CD4-positive, CD25-positive, alpha-beta regulatory T cell (primary cell): ENCODE measurements around the gene NNMT. TPM values are rescaled to one million over a fixed set of nuclear protein-coding genes. Genes with fewer than 3 reads are reported as not detected.
A peak's percentile ranks its signal among the peaks of the same experiment; 100 is the strongest.

Experiments
- ATAC-seq, 2 donors: fragments of 150-1000 bp; cut with Tn5 transposase; one replicate each; pipeline ENCODE4 v1.10.0; 2021; ENCODE audit warnings: low read depth in 2 of 2, moderate number of reproducible peaks in 2 of 2, moderate library complexity in 1 of 2
- DNase-seq, 3 donors: peaks; one replicate each; pipeline versions ENCODE4 v3.0.0 to v3.0.0-alpha.2; 2012 to 2022; ENCODE audit warnings: mixed read lengths in 1 of 3
- H3K27ac ChIP-seq: one replicate; pipeline ENCODE4 v1.7.0; 2013; ENCODE audit warnings: mild to moderate bottlenecking, low read length; ENCODE audit not compliant: insufficient read depth, poor library complexity, severe bottlenecking
- H3K27me3 ChIP-seq: one replicate; pipeline ENCODE4 v1.7.0; 2013; ENCODE audit warnings: low read length; ENCODE audit not compliant: control insufficient read depth, insufficient read depth
- H3K36me3 ChIP-seq: one replicate; pipeline ENCODE4 v1.7.0; 2013; ENCODE audit warnings: mild to moderate bottlenecking, low read length, moderate library complexity; ENCODE audit not compliant: control insufficient read depth, insufficient read depth
- H3K4me1 ChIP-seq: 2 replicates; pipeline ENCODE4 v1.7.0; 2013; ENCODE audit warnings: mild to moderate bottlenecking, low read length; ENCODE audit not compliant: insufficient read depth, control insufficient read depth, poor library complexity, severe bottlenecking
- H3K4me3 ChIP-seq: one replicate; pipeline ENCODE4 v1.7.0; 2013; ENCODE audit warnings: low read depth, mild to moderate bottlenecking, low read length, moderate library complexity
- H3K9me3 ChIP-seq, 2 experiments: 1 replicate in 1 of 2; 2 replicates in 1 of 2; pipeline ENCODE4 v1.7.0; 2013; ENCODE audit warnings: low read length in 2 of 2, mild to moderate bottlenecking in 1 of 2, moderate library complexity in 1 of 2; ENCODE audit not compliant: control insufficient read depth in 2 of 2
- H3K27ac Mint-ChIP-seq, 3 donors: one replicate each; pipeline ENCODE4 v1.8.0; 2020 to 2022; ENCODE audit warnings: mild to moderate bottlenecking in 3 of 3, mixed read lengths in 3 of 3, moderate library complexity in 2 of 3
- H3K27me3 Mint-ChIP-seq: one replicate; pipeline ENCODE4 v1.8.0; 2022; ENCODE audit warnings: mild to moderate bottlenecking, mixed read lengths
- H3K36me3 Mint-ChIP-seq: one replicate; pipeline ENCODE4 v1.8.0; 2020; ENCODE audit warnings: mixed read lengths
- H3K4me1 Mint-ChIP-seq, 4 donors: one replicate each; pipeline ENCODE4 v1.8.0; 2020 to 2022; ENCODE audit warnings: mixed read lengths in 4 of 4, mild to moderate bottlenecking in 1 of 4
- H3K4me3 Mint-ChIP-seq, 4 donors: one replicate each; pipeline ENCODE4 v1.8.0; 2020 to 2022; ENCODE audit warnings: mild to moderate bottlenecking in 4 of 4, mixed read lengths in 4 of 4, moderate library complexity in 3 of 4
- H3K9me3 Mint-ChIP-seq, 7 donors: one replicate each; pipeline ENCODE4 v1.8.0; 2020 to 2022; ENCODE audit warnings: mixed read lengths in 7 of 7, mild to moderate bottlenecking in 3 of 7, moderate library complexity in 2 of 7
- polyA plus RNA-seq, 4 donors: library from polyadenylated mRNA; unstranded; fragments of 300-500 nt; fragmentation: Illumina TruSeq; gene quantifications; one replicate each; pipeline ENCODE4 v1.2.3, GENCODE V29; 2021
- total RNA-seq: library from RNA; stranded (reverse); gene quantifications from one replicate; pipeline ENCODE4 v1.2.3, GENCODE V29; 2022

Gene NNMT
- total and polyA plus RNA-seq, 5 donors from 2014 or later: not detected

DNA sequence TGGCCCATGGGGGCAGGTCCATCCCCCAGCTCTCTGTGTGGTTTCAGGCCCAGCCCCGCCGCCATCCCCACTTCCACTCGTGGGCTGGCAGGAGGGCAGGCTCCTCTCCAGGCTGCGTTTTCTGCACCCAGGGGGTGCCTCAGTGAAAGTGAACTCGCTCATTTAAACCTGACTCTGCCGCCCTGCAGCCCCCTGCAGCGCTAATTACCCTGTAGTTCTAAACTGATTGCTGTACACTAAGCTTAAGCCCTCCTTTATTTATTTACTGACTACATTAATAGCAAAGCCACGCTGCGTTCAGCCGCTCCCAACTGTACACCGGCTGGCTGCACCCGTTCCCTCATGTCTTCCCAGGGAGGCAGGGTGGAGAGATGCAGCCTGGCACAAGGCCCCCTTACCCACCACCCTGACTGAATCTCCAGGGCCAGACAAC lies 36.6 kb upstream of the NNMT start:
- Histone ChIP-seq H3K36me3 (no peaks in the 10 kb centered on the region), H3K9me3 (no peaks in the 10 kb centered on the region), H3K4me3 (no peak overlapping the region), H3K27ac (no peak overlapping the region), H3K27me3 (peaks cover 2% of the 10 kb centered on the region), H3K4me1 (no peaks in the 10 kb centered on the region)
- ATAC-seq (no peak), DNase-seq (no peak)
- H3K4me1 Mint-ChIP-seq: peaks cover 0 to 5% (median 0%) of the 10 kb centered on the region in 4 donors
- H3K27me3 Mint-ChIP-seq: no peaks in the 10 kb centered on the region
- no peaks in the 10 kb centered on the region for H3K36me3 Mint-ChIP-seq
- H3K27ac Mint-ChIP-seq: peak overlapping the region in 1 of 3 donors; percentile 12
- no peak overlapping the region for H3K4me3 Mint-ChIP-seq
- H3K9me3 Mint-ChIP-seq: no peaks in the 10 kb centered on the region

DNA sequence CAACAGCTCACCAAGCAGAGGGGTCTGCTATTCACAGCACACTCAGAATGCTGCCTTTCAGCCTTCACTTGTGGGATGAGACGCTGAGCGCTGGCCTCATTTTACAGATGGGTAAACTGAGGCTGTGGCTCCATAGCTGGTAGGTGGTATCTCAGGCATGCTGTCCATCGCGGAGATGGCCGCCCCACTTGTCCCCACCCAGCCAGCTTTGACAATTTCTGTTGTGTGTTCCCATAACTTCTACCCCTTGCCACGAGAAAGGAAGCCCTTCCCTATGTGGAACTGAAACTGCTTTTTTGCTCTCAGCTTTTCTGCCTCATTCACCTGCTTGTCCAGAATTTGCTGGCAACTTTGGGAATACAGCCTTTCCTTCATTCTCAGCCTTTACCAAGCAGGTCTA lies 36.1 kb upstream of the NNMT start:
- peaks cover 2% of the 10 kb centered on the region for H3K27me3 ChIP-seq
- DNase-seq (no peak), ATAC-seq (no peak)
- H3K36me3 ChIP-seq: no peaks in the 10 kb centered on the region
- Mint-ChIP-seq H3K4me1 (peaks cover 0 to 5% (median 0%) of the 10 kb centered on the region in 4 donors), H3K4me3 (no peak overlapping the region), H3K27ac (peak overlapping the region in 1 of 3 donors; percentile 12), H3K9me3 (no peaks in the 10 kb centered on the region), H3K36me3 (no peaks in the 10 kb centered on the region), H3K27me3 (no peaks in the 10 kb centered on the region)
- no peak overlapping the region for H3K27ac ChIP-seq
- H3K4me3 ChIP-seq: no peak overlapping the region
- no peaks in the 10 kb centered on the region for H3K9me3 ChIP-seq
- no peaks in the 10 kb centered on the region for H3K4me1 ChIP-seq

GRCh38 chr11:114260483-114260882 lies 35.7 kb upstream of the NNMT start:
- Mint-ChIP-seq H3K27ac (peak overlapping the region in 1 of 3 donors; percentile 12), H3K27me3 (no peaks in the 10 kb centered on the region), H3K36me3 (no peaks in the 10 kb centered on the region), H3K9me3 (no peaks in the 10 kb centered on the region), H3K4me1 (peaks cover 0 to 5% (median 0%) of the 10 kb centered on the region in 4 donors), H3K4me3 (no peak overlapping the region)
- H3K36me3 ChIP-seq: no peaks in the 10 kb centered on the region
- H3K27me3 ChIP-seq: peaks cover 2% of the 10 kb centered on the region
- H3K9me3 ChIP-seq: no peaks in the 10 kb centered on the region
- DNase-seq (no peak), ATAC-seq (no peak)
- no peak overlapping the region for H3K4me3 ChIP-seq
- H3K4me1 ChIP-seq: no peaks in the 10 kb centered on the region
- no peak overlapping the region for H3K27ac ChIP-seq

- Histone ChIP-seq H3K27me3 (peaks cover 2% of the 10 kb centered on the region), H3K27ac (no peak overlapping the region), H3K4me1 (no peaks in the 10 kb centered on the region), H3K9me3 (no peaks in the 10 kb centered on the region), H3K36me3 (no peaks in the 10 kb centered on the region), H3K4me3 (no peak overlapping the region)
- Mint-ChIP-seq H3K36me3 (no peaks in the 10 kb centered on the region), H3K27me3 (no peaks in the 10 kb centered on the region), H3K4me1 (peaks cover 0 to 5% (median 0%) of the 10 kb centered on the region in 4 donors), H3K27ac (no peak overlapping the region), H3K4me3 (no peak overlapping the region), H3K9me3 (no peaks in the 10 kb centered on the region)
- DNase-seq (no peak), ATAC-seq (no peak)
Measured at GRCh38 chr11:114261791-114262190, 34.4 kb upstream of the NNMT start.

- no peaks in the 10 kb centered on the region for H3K9me3 Mint-ChIP-seq
- H3K9me3 ChIP-seq: no peaks in the 10 kb centered on the region
- H3K4me1 ChIP-seq: no peaks in the 10 kb centered on the region
- H3K27me3 Mint-ChIP-seq: peaks cover 4% of the 10 kb centered on the region
- H3K4me1 Mint-ChIP-seq: peaks cover 0 to 5% (median 0%) of the 10 kb centered on the region in 4 donors
- ATAC-seq (peak; percentile 46 to 48), DNase-seq (peak in 2 of 3 donors; percentile 35 to 45)
- no peak overlapping the region for H3K27ac ChIP-seq
- no peak overlapping the region for H3K4me3 Mint-ChIP-seq
- peaks cover 2% of the 10 kb centered on the region for H3K27me3 ChIP-seq
- H3K36me3 Mint-ChIP-seq: no peaks in the 10 kb centered on the region
- no peak overlapping the region for H3K27ac Mint-ChIP-seq
- H3K36me3 ChIP-seq: no peaks in the 10 kb centered on the region
- no peak overlapping the region for H3K4me3 ChIP-seq
Measured at GRCh38 chr11:114262681-114263512, 33.3 kb upstream of the NNMT start.

GRCh38 chr11:114263513-114264170 lies 32.6 kb upstream of the NNMT start:
- no peak overlapping the region for H3K4me3 Mint-ChIP-seq
- no peak overlapping the region for H3K27ac Mint-ChIP-seq

DNA sequence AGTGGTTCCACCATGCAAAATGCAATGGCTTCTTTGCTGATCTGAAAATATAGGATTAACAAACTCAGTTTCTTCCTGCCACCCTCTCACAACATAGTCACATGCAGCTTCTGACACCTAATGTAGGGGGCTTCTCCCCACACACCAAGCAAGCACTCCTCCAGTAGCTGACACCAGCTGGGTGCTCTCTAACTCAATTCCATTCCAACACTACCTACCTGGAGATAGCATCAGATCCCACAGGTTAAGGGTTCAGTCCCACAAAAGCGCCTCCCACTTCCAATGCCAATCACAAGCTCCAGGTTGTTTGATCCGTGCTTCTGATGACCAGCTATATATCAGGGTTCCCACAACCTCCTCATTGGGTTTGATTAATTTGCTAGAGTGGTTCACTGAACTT lies 31.8 kb upstream of the NNMT start:
- Histone ChIP-seq H3K27me3 (peaks cover 8% of the 10 kb centered on the region), H3K9me3 (no peaks in the 10 kb centered on the region), H3K27ac (no peak overlapping the region), H3K4me3 (no peak overlapping the region), H3K4me1 (no peaks in the 10 kb centered on the region), H3K36me3 (no peaks in the 10 kb centered on the region)
- Mint-ChIP-seq H3K27me3 (peaks cover 5% of the 10 kb centered on the region), H3K4me1 (peaks cover 0 to 3% (median 0%) of the 10 kb centered on the region in 4 donors), H3K36me3 (no peaks in the 10 kb centered on the region), H3K27ac (no peak overlapping the region), H3K4me3 (no peak overlapping the region), H3K9me3 (no peaks in the 10 kb centered on the region)
- no peak for DNase-seq
- no peak for ATAC-seq

More at GRCh38 chr11:114263513-114264170, 32.6 kb upstream of the NNMT start:
- ATAC-seq: no peak
- DNase-seq: no peak
- peaks cover 5% of the 10 kb centered on the region for H3K27me3 Mint-ChIP-seq
- Histone ChIP-seq H3K4me3 (no peak overlapping the region), H3K36me3 (no peaks in the 10 kb centered on the region), H3K27me3 (peaks cover 6% of the 10 kb centered on the region), H3K27ac (no peak overlapping the region), H3K9me3 (no peaks in the 10 kb centered on the region), H3K4me1 (no peaks in the 10 kb centered on the region)
- no peaks in the 10 kb centered on the region for H3K36me3 Mint-ChIP-seq
- peaks cover 0 to 5% (median 0%) of the 10 kb centered on the region in 4 donors for H3K4me1 Mint-ChIP-seq
- no peaks in the 10 kb centered on the region for H3K9me3 Mint-ChIP-seq
